HL-60 (cell line): ENCODE data around the gene HLCS.

Source experiments
- CTCF ChIP-seq: IDR thresholded peaks from one replicate; pipeline ENCODE4 v1.5.1; 2011; ENCODE audit warnings: low read length, control low read depth, inconsistent platforms; ENCODE audit not compliant: insufficient read depth
- GABPA ChIP-seq: IDR thresholded peaks from 2 replicates; pipeline ENCODE4 v1.6.1; 2012; ENCODE audit warnings: low read depth
- POLR2AphosphoS5 ChIP-seq: IDR thresholded peaks from 2 replicates; pipeline ENCODE4 v1.6.1; 2012; ENCODE audit warnings: low read depth
- REST ChIP-seq: IDR thresholded peaks from 2 replicates; pipeline ENCODE4 v1.6.1; 2012; ENCODE audit warnings: low read depth; ENCODE audit not compliant: insufficient replicate concordance

GRCh38 chr21:36765229-36765628 lies 201.2 kb downstream of the HLCS start:
- TF ChIP-seq CTCF: no peak
- TF ChIP-seq GABPA: no peak
- TF ChIP-seq POLR2AphosphoS5: no peak
- TF ChIP-seq REST: no peak
